Astrocyte of the cerebellum (primary cell): ENCODE data around the gene ACAA1.

Experiments used
- DNase-seq: peaks from one replicate; pipeline ENCODE4 v3.0.0-alpha.2; 2011; ENCODE audit warnings: low read depth
- H3K4me3 ChIP-seq: 2 replicates; pipeline ENCODE4 v1.5.1; 2011; ENCODE audit warnings: mild to moderate bottlenecking, low read depth, low read length, moderate library complexity
- CTCF ChIP-seq: IDR thresholded peaks from 2 replicates; pipeline ENCODE4 v1.5.1; 2012; ENCODE audit warnings: low read length, low read depth, moderate library complexity, mild to moderate bottlenecking; ENCODE audit errors: missing control alignments
- in situ Hi-C: cut with HindIII; loops from 2 replicates; pipeline ENCODE4 v1.10.0; 2017; ENCODE audit warnings: low sequenced_read_pairs

ACAA1 gene

GRCh38 chr3:38101811-38102443 lies 35.0 kb downstream of the ACAA1 start:
- in situ Hi-C loops = no loop called here
- no peak for TF ChIP-seq CTCF

GRCh38 chr3:38100498-38100897 lies 36.4 kb downstream of the ACAA1 start:
- no peak for DNase-seq
- H3K4me3 ChIP-seq = no peak overlapping the region
- in situ Hi-C loops = no loop called here
- TF ChIP-seq CTCF = no peak

More at GRCh38 chr3:38101811-38102443, 35.0 kb downstream of the ACAA1 start:
- no peak overlapping the region for H3K4me3 ChIP-seq
- DNase-seq = no peak

- DNase-seq = no peak
- in situ Hi-C loops = no loop called here
Observed at GRCh38 chr3:38099518-38099917, 37.4 kb downstream of the ACAA1 start.

GRCh38 chr3:38098376-38098723 lies 38.6 kb downstream of the ACAA1 start:
- in situ Hi-C loops = no loop called here
- no peak for TF ChIP-seq CTCF
- H3K4me3 ChIP-seq = no peak overlapping the region
- no peak for DNase-seq

More at GRCh38 chr3:38099518-38099917, 37.4 kb downstream of the ACAA1 start:
- no peak overlapping the region for H3K4me3 ChIP-seq
- TF ChIP-seq CTCF = no peak

- TF ChIP-seq CTCF = no peak
- no peak overlapping the region for H3K4me3 ChIP-seq
- in situ Hi-C loops = no loop called here
- no peak for DNase-seq
Observed at GRCh38 chr3:38097446-38098375, 39.2 kb downstream of the ACAA1 start.

GRCh38 chr3:38095669-38096483 lies 41.1 kb downstream of the ACAA1 start:
- TF ChIP-seq CTCF = no peak
- H3K4me3 ChIP-seq = no peak overlapping the region
- in situ Hi-C loops = no loop called here
- no peak for DNase-seq
